ENCODE measurements around the gene SLC44A3.

Gene SLC44A3

GRCh38 chr1:94787691-94788090, 32.5 kb upstream of the SLC44A3 start:
- no peaks in the 10 kb centered on the region for H3K36me3 ChIP-seq (ENCODE audit: insufficient read depth, low read depth, low read length)
- H3K4me3 ChIP-seq (ENCODE audit: low read length): no peak overlapping the region
- no peak overlapping the region for H3K27ac ChIP-seq (ENCODE audit: low read length)
- no peaks in the 10 kb centered on the region for H3K27me3 ChIP-seq (ENCODE audit: insufficient read depth, low read length)
- no peak overlapping the region for H3K9ac ChIP-seq (ENCODE audit: low read depth, low read length)
- H3K9me3 ChIP-seq (ENCODE audit: insufficient read depth, low read depth, low read length): no peaks in the 10 kb centered on the region
- H3K4me1 ChIP-seq (ENCODE audit: insufficient read depth, low read length): no peaks in the 10 kb centered on the region

GRCh38 chr1:94790246-94790645, 29.9 kb upstream of the SLC44A3 start:
- Histone ChIP-seq H3K4me3 (ENCODE audit: low read length) (no peak overlapping the region), H3K36me3 (ENCODE audit: insufficient read depth, low read depth, low read length) (no peaks in the 10 kb centered on the region), H3K27ac (ENCODE audit: low read length) (no peak overlapping the region), H3K27me3 (ENCODE audit: insufficient read depth, low read length) (no peaks in the 10 kb centered on the region), H3K4me1 (ENCODE audit: insufficient read depth, low read length) (no peaks in the 10 kb centered on the region), H3K9me3 (ENCODE audit: insufficient read depth, low read depth, low read length) (no peaks in the 10 kb centered on the region), H3K9ac (ENCODE audit: low read depth, low read length) (no peak overlapping the region)

GRCh38 chr1:94790670-94791069, 29.5 kb upstream of the SLC44A3 start:
- no peak overlapping the region for H3K4me3 ChIP-seq (ENCODE audit: low read length)
- H3K4me1 ChIP-seq (ENCODE audit: insufficient read depth, low read length): no peaks in the 10 kb centered on the region
- no peaks in the 10 kb centered on the region for H3K9me3 ChIP-seq (ENCODE audit: insufficient read depth, low read depth, low read length)
- no peak overlapping the region for H3K27ac ChIP-seq (ENCODE audit: low read length)
- H3K36me3 ChIP-seq (ENCODE audit: insufficient read depth, low read depth, low read length): no peaks in the 10 kb centered on the region
- H3K27me3 ChIP-seq (ENCODE audit: insufficient read depth, low read length): no peaks in the 10 kb centered on the region
- no peak overlapping the region for H3K9ac ChIP-seq (ENCODE audit: low read depth, low read length)

GRCh38 chr1:94792473-94793295, 27.5 kb upstream of the SLC44A3 start:
- Histone ChIP-seq H3K36me3 (ENCODE audit: insufficient read depth, low read depth, low read length) (no peaks in the 10 kb centered on the region), H3K4me1 (ENCODE audit: insufficient read depth, low read length) (no peaks in the 10 kb centered on the region), H3K4me3 (ENCODE audit: low read length) (no peak overlapping the region), H3K27ac (ENCODE audit: low read length) (no peak overlapping the region), H3K27me3 (ENCODE audit: insufficient read depth, low read length) (no peaks in the 10 kb centered on the region), H3K9ac (ENCODE audit: low read depth, low read length) (no peak overlapping the region), H3K9me3 (ENCODE audit: insufficient read depth, low read depth, low read length) (no peaks in the 10 kb centered on the region)

GRCh38 chr1:94793296-94793656, 26.9 kb upstream of the SLC44A3 start:
- Histone ChIP-seq H3K27me3 (ENCODE audit: insufficient read depth, low read length) (no peaks in the 10 kb centered on the region), H3K9me3 (ENCODE audit: insufficient read depth, low read depth, low read length) (no peaks in the 10 kb centered on the region), H3K4me1 (ENCODE audit: insufficient read depth, low read length) (no peaks in the 10 kb centered on the region), H3K36me3 (ENCODE audit: insufficient read depth, low read depth, low read length) (no peaks in the 10 kb centered on the region), H3K4me3 (ENCODE audit: low read length) (no peak overlapping the region), H3K9ac (ENCODE audit: low read depth, low read length) (no peak overlapping the region), H3K27ac (ENCODE audit: low read length) (no peak overlapping the region)

- H3K27ac ChIP-seq (ENCODE audit: low read length): no peak overlapping the region
- H3K9me3 ChIP-seq (ENCODE audit: insufficient read depth, low read depth, low read length): no peaks in the 10 kb centered on the region
- H3K27me3 ChIP-seq (ENCODE audit: insufficient read depth, low read length): no peaks in the 10 kb centered on the region
- no peaks in the 10 kb centered on the region for H3K4me1 ChIP-seq (ENCODE audit: insufficient read depth, low read length)
- no peak overlapping the region for H3K9ac ChIP-seq (ENCODE audit: low read depth, low read length)
- no peaks in the 10 kb centered on the region for H3K36me3 ChIP-seq (ENCODE audit: insufficient read depth, low read depth, low read length)
- no peak overlapping the region for H3K4me3 ChIP-seq (ENCODE audit: low read length)
These were observed 24.7 kb upstream of the SLC44A3 start for GRCh38 chr1:94795434-94795833.

GRCh38 chr1:94796266-94796665, 23.9 kb upstream of the SLC44A3 start:
- H3K4me3 ChIP-seq (ENCODE audit: low read length): no peak overlapping the region
- H3K27me3 ChIP-seq (ENCODE audit: insufficient read depth, low read length): no peaks in the 10 kb centered on the region
- no peaks in the 10 kb centered on the region for H3K9me3 ChIP-seq (ENCODE audit: insufficient read depth, low read depth, low read length)
- H3K27ac ChIP-seq (ENCODE audit: low read length): no peak overlapping the region
- no peaks in the 10 kb centered on the region for H3K36me3 ChIP-seq (ENCODE audit: insufficient read depth, low read depth, low read length)
- no peak overlapping the region for H3K9ac ChIP-seq (ENCODE audit: low read depth, low read length)
- H3K4me1 ChIP-seq (ENCODE audit: insufficient read depth, low read length): no peaks in the 10 kb centered on the region

- no peaks in the 10 kb centered on the region for H3K4me1 ChIP-seq (ENCODE audit: insufficient read depth, low read length)
- no peaks in the 10 kb centered on the region for H3K27me3 ChIP-seq (ENCODE audit: insufficient read depth, low read length)
- H3K36me3 ChIP-seq (ENCODE audit: insufficient read depth, low read depth, low read length): no peaks in the 10 kb centered on the region
- no peaks in the 10 kb centered on the region for H3K9me3 ChIP-seq (ENCODE audit: insufficient read depth, low read depth, low read length)
- no peak overlapping the region for H3K27ac ChIP-seq (ENCODE audit: low read length)
- no peak overlapping the region for H3K4me3 ChIP-seq (ENCODE audit: low read length)
- H3K9ac ChIP-seq (ENCODE audit: low read depth, low read length): no peak overlapping the region
These were observed 22.9 kb upstream of the SLC44A3 start for GRCh38 chr1:94797291-94797690.

- H3K27ac ChIP-seq (ENCODE audit: low read length): no peak overlapping the region
These were observed 22.1 kb upstream of the SLC44A3 start for GRCh38 chr1:94798054-94798453.

GRCh38 chr1:94798462-94798861, 21.7 kb upstream of the SLC44A3 start:
- Histone ChIP-seq H3K36me3 (ENCODE audit: insufficient read depth, low read depth, low read length) (no peaks in the 10 kb centered on the region), H3K9me3 (ENCODE audit: insufficient read depth, low read depth, low read length) (no peaks in the 10 kb centered on the region), H3K27me3 (ENCODE audit: insufficient read depth, low read length) (no peaks in the 10 kb centered on the region), H3K27ac (ENCODE audit: low read length) (no peak overlapping the region), H3K9ac (ENCODE audit: low read depth, low read length) (no peak overlapping the region), H3K4me1 (ENCODE audit: insufficient read depth, low read length) (no peaks in the 10 kb centered on the region), H3K4me3 (ENCODE audit: low read length) (no peak overlapping the region)

More at GRCh38 chr1:94798054-94798453, 22.1 kb upstream of the SLC44A3 start:
- no peak overlapping the region for H3K9ac ChIP-seq (ENCODE audit: low read depth, low read length)
- H3K9me3 ChIP-seq (ENCODE audit: insufficient read depth, low read depth, low read length): no peaks in the 10 kb centered on the region
- no peaks in the 10 kb centered on the region for H3K27me3 ChIP-seq (ENCODE audit: insufficient read depth, low read length)
- H3K36me3 ChIP-seq (ENCODE audit: insufficient read depth, low read depth, low read length): no peaks in the 10 kb centered on the region
- H3K4me1 ChIP-seq (ENCODE audit: insufficient read depth, low read length): no peaks in the 10 kb centered on the region
- no peak overlapping the region for H3K4me3 ChIP-seq (ENCODE audit: low read length)

- Histone ChIP-seq H3K9ac (ENCODE audit: low read depth, low read length) (no peak overlapping the region), H3K9me3 (ENCODE audit: insufficient read depth, low read depth, low read length) (no peaks in the 10 kb centered on the region), H3K4me1 (ENCODE audit: insufficient read depth, low read length) (no peaks in the 10 kb centered on the region), H3K4me3 (ENCODE audit: low read length) (no peak overlapping the region), H3K36me3 (ENCODE audit: insufficient read depth, low read depth, low read length) (no peaks in the 10 kb centered on the region), H3K27ac (ENCODE audit: low read length) (no peak overlapping the region), H3K27me3 (ENCODE audit: insufficient read depth, low read length) (no peaks in the 10 kb centered on the region)
These were observed 21.0 kb upstream of the SLC44A3 start for GRCh38 chr1:94799206-94799605.

GRCh38 chr1:94801919-94802546, 18.1 kb upstream of the SLC44A3 start:
- Histone ChIP-seq H3K9ac (ENCODE audit: low read depth, low read length) (no peak overlapping the region), H3K4me3 (ENCODE audit: low read length) (no peak overlapping the region)

More at GRCh38 chr1:94801919-94802546, 18.1 kb upstream of the SLC44A3 start:
- H3K36me3 ChIP-seq (ENCODE audit: insufficient read depth, low read depth, low read length): no peaks in the 10 kb centered on the region
- H3K27me3 ChIP-seq (ENCODE audit: insufficient read depth, low read length): no peaks in the 10 kb centered on the region
- H3K4me1 ChIP-seq (ENCODE audit: insufficient read depth, low read length): no peaks in the 10 kb centered on the region
- H3K9me3 ChIP-seq (ENCODE audit: insufficient read depth, low read depth, low read length): no peaks in the 10 kb centered on the region
- H3K27ac ChIP-seq (ENCODE audit: low read length): no peak overlapping the region

Measured in iPS-20b (cell line).